Endothelial cell (in vitro differentiated cells): Measurements from ENCODE around the gene HOXA10. TPM values are rescaled to one million over a fixed set of nuclear protein-coding genes. Genes with fewer than 3 reads are reported as not detected.

Source experiments
- DNase-seq: peaks from one replicate; pipeline ENCODE4 v3.0.0; 2021; ENCODE audit warnings: low spot score
- H3K27ac Mint-ChIP-seq: one replicate; pipeline ENCODE4 v1.8.0; 2021; ENCODE audit warnings: mixed read lengths, inconsistent platforms; ENCODE audit not compliant: unreplicated experiment
- H3K27me3 Mint-ChIP-seq: one replicate; pipeline ENCODE4 v1.8.0; 2021; ENCODE audit warnings: mild to moderate bottlenecking, moderate library complexity, mixed read lengths, inconsistent platforms; ENCODE audit not compliant: unreplicated experiment
- H3K36me3 Mint-ChIP-seq: one replicate; pipeline ENCODE4 v1.8.0; 2021; ENCODE audit warnings: mild to moderate bottlenecking, low read depth, mixed read lengths, inconsistent platforms; ENCODE audit not compliant: unreplicated experiment
- H3K4me1 Mint-ChIP-seq: one replicate; pipeline ENCODE4 v1.8.0; 2021; ENCODE audit warnings: mild to moderate bottlenecking, mixed read lengths, inconsistent platforms; ENCODE audit not compliant: unreplicated experiment
- H3K4me3 Mint-ChIP-seq: one replicate; pipeline ENCODE4 v1.8.0; 2021; ENCODE audit warnings: mild to moderate bottlenecking, mixed read lengths, inconsistent platforms; ENCODE audit not compliant: unreplicated experiment
- H3K9me3 Mint-ChIP-seq: one replicate; pipeline ENCODE4 v1.8.0; 2021; ENCODE audit warnings: mixed read lengths, inconsistent platforms; ENCODE audit not compliant: unreplicated experiment
- total RNA-seq: library from RNA; stranded (reverse); fragmentation: NEBNext Ultra II Directional; extraction: Animal tissue kit (Norgen Biotek cat#: 25700); gene quantifications from one replicate; pipeline ENCODE4 v1.2.1, GENCODE V29; 2021; ENCODE audit not compliant: unreplicated experiment
- TF ChIP-seq, protein P1 (sequence below): fragments of 200-600 bp; sonication (generic); IDR thresholded peaks from one replicate; pipeline ENCODE4 v1.5.0; 2021; ENCODE audit warnings: antibody characterized with exemption; ENCODE audit not compliant: unreplicated experiment

HOXA10 gene
- total RNA-seq, 1 donor from 2014 or later = not detected

DNA sequence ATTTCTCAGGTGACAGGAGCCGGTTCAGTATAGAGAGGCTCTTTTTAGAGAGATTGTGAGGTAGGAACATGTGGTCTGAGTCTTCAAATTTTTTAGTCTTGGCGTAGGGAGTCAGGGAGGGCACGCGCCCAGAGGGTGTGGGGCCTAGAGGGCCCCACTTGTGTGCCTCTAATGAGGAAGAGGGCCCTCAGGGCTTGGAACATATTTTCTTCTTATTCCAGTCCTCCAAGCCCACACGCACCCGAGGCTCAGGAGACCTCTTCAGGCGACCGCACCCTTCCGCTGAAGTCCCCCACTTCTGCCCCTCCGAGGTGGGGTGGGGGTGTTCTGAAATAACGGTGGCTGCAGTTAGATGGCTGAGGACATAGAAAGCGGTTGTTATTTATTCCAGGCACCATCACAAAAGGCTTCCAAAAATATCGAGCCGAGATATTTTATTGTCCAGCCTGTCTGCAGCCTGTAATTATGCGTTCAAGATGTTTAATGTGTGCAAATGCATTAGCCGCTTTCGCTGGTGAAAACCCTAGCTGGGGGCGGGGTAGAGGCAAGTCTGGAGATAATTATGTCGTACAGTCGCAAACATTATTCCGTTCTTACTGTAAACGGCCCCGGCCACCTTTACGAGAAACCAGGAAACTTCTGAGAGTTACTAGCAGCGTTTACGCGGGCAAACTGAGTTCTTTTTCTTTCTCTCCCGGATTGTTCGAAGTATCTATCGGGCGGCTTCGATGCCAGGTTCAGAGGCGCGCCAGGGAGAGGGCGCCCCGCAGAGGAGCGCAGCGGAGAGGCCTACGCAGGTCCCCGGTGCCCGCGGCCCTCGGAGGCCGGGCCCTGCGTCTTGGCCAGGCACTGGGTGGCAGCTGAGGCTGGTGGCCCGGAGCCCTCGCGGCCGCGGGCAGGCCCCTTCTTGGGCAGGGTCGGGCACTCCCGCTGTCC, 38.6 kb upstream of the HOXA10 start:
- Mint-ChIP-seq H3K9me3 (no peaks in the 10 kb centered on the region), H3K4me1 (peaks cover 6% of the 10 kb centered on the region), H3K4me3 (no peak overlapping the region)

DNA sequence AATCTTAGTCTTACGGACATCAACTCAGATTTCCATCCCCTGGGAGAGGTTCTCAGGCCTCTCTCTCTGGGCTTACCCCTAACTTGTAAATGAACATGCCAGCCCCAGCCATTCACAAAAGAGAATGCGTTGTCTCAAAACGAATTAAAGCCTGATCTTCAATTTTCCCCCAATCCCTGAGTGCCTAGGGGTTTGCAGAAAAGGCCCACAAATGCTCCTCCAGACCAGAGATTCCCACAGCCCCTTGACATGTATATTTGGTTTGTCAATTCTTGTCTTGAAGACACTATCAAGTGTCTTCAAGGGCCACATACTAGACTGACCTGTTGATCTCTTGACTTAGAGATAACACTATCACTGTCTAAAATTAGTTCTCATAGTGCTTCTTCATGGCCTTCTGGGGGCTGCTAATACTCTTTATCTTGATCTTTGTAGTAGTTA, 37.7 kb upstream of the HOXA10 start:
- Mint-ChIP-seq H3K27ac (no peak overlapping the region), H3K4me1 (peaks cover 6% of the 10 kb centered on the region), H3K4me3 (no peak overlapping the region), H3K27me3 (peaks cover 32% of the 10 kb centered on the region), H3K36me3 (no peaks in the 10 kb centered on the region), H3K9me3 (no peaks in the 10 kb centered on the region)
- no peak for DNase-seq
- TF ChIP-seq, protein P1, sequence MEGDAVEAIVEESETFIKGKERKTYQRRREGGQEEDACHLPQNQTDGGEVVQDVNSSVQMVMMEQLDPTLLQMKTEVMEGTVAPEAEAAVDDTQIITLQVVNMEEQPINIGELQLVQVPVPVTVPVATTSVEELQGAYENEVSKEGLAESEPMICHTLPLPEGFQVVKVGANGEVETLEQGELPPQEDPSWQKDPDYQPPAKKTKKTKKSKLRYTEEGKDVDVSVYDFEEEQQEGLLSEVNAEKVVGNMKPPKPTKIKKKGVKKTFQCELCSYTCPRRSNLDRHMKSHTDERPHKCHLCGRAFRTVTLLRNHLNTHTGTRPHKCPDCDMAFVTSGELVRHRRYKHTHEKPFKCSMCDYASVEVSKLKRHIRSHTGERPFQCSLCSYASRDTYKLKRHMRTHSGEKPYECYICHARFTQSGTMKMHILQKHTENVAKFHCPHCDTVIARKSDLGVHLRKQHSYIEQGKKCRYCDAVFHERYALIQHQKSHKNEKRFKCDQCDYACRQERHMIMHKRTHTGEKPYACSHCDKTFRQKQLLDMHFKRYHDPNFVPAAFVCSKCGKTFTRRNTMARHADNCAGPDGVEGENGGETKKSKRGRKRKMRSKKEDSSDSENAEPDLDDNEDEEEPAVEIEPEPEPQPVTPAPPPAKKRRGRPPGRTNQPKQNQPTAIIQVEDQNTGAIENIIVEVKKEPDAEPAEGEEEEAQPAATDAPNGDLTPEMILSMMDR = no peak

More for the DNA sequence above, 38.6 kb upstream of the HOXA10 start:
- DNase-seq = no peak
- H3K27ac Mint-ChIP-seq = no peak overlapping the region
- TF ChIP-seq, protein P1 = no peak
- H3K36me3 Mint-ChIP-seq = no peaks in the 10 kb centered on the region
- H3K27me3 Mint-ChIP-seq = peaks cover 32% of the 10 kb centered on the region

DNA sequence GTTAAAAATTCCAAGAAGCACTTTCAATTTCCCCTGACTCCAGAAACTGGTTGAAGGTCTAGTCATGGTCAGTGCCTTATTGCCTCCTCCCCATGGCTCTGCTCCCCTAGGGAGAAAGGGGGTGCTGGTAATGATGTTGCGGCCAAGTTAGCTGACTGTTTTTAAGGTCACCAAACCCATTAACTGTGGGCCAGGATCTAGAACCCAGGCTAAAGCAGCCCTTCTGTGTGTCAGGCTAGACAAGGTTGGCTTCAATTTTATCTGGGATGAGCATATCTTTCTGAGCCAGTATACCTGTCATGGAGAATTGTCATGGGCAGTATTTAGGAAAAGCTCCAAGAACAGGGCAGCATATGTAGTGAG, 36.9 kb upstream of the HOXA10 start:
- H3K27ac Mint-ChIP-seq = no peak overlapping the region
- H3K4me3 Mint-ChIP-seq = no peak overlapping the region
- H3K27me3 Mint-ChIP-seq = peaks cover 26% of the 10 kb centered on the region
- peaks cover 3% of the 10 kb centered on the region for H3K4me1 Mint-ChIP-seq
- H3K9me3 Mint-ChIP-seq = no peaks in the 10 kb centered on the region
- H3K36me3 Mint-ChIP-seq = no peaks in the 10 kb centered on the region
- TF ChIP-seq, protein P1 = no peak
- DNase-seq = no peak

DNA sequence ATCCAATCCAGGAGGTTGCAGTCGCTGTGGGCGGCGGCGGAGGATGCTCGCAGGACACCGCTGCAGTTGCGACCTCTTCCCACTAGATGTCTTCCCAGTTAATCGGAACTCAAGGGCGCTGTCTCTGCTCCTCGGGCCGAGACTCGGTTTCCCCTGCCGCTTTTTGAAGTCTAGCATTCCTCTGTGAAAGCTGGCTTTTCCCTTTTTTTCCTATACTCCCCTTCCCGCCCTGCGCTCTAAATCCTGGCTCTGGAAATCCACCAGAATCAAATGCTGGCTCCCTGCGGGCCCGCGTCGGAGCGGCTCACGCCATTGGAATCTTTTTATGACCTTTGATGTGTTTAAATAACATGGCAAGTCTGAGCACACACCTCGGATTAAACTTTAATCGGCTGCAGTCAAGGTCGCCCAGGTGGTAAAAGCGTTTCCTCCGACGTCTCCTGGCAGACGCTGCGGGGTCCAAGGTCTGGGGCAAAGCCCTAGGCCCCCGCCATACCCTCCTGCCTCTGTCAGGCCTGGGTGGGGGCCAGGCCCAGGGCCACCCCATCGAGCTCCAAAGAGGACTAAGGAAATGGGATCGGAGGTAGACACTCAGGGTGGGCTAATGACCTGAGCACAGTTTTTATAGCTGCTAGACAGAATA, 36.4 kb upstream of the HOXA10 start:
- Mint-ChIP-seq H3K27ac (no peak overlapping the region), H3K9me3 (no peaks in the 10 kb centered on the region), H3K4me3 (no peak overlapping the region), H3K27me3 (peaks cover 25% of the 10 kb centered on the region), H3K36me3 (no peaks in the 10 kb centered on the region), H3K4me1 (peaks cover 5% of the 10 kb centered on the region)
- DNase-seq = peak; percentile 68
- TF ChIP-seq, protein P1 = peak; percentile 84
